Measurements from ENCODE around the gene BICRA. TPM values are rescaled to one million over a fixed set of nuclear protein-coding genes. Genes with fewer than 3 reads are reported as not detected.

BICRA gene
- total and polyA plus RNA-seq, 9 of the 15 experiments (the other 6 are each of a cell fraction or from before 2014, with no cell fraction given) = 0.01 to 8.8 (median 1.2) TPM

- TF ChIP-seq ELF2 (CRISPR knock-in tag; IDR thresholded peaks at IDR 0.05) = no peak
- TF ChIP-seq, protein P1, sequence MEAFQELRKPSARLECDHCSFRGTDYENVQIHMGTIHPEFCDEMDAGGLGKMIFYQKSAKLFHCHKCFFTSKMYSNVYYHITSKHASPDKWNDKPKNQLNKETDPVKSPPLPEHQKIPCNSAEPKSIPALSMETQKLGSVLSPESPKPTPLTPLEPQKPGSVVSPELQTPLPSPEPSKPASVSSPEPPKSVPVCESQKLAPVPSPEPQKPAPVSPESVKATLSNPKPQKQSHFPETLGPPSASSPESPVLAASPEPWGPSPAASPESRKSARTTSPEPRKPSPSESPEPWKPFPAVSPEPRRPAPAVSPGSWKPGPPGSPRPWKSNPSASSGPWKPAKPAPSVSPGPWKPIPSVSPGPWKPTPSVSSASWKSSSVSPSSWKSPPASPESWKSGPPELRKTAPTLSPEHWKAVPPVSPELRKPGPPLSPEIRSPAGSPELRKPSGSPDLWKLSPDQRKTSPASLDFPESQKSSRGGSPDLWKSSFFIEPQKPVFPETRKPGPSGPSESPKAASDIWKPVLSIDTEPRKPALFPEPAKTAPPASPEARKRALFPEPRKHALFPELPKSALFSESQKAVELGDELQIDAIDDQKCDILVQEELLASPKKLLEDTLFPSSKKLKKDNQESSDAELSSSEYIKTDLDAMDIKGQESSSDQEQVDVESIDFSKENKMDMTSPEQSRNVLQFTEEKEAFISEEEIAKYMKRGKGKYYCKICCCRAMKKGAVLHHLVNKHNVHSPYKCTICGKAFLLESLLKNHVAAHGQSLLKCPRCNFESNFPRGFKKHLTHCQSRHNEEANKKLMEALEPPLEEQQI (IDR thresholded peaks at IDR 0.05) = no peak
- TF ChIP-seq MTF1 (CRISPR knock-in tag; IDR thresholded peaks at IDR 0.05; ENCODE audit: borderline replicate concordance) = no peak
- no peak for TF ChIP-seq HIVEP1 (CRISPR knock-in tag; IDR thresholded peaks at IDR 0.05)
- no peak for TF ChIP-seq RREB1 (CRISPR knock-in tag; IDR thresholded peaks at IDR 0.05)
- no peak for TF ChIP-seq ZSCAN32 (CRISPR knock-in tag; IDR thresholded peaks at IDR 0.05)
- TF ChIP-seq, protein P2, sequence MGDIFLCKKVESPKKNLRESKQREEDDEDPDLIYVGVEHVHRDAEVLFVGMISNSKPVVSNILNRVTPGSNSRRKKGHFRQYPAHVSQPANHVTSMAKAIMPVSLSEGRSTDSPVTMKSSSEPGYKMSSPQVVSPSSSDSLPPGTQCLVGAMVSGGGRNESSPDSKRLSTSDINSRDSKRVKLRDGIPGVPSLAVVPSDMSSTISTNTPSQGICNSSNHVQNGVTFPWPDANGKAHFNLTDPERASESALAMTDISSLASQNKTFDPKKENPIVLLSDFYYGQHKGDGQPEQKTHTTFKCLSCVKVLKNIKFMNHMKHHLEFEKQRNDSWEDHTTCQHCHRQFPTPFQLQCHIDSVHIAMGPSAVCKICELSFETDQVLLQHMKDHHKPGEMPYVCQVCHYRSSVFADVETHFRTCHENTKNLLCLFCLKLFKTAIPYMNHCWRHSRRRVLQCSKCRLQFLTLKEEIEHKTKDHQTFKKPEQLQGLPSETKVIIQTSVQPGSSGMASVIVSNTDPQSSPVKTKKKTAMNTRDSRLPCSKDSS (IDR thresholded peaks at IDR 0.05; ENCODE audit: low read depth, partially characterized antibody) = no peak
- no peak for TF ChIP-seq SREBF1 (IDR thresholded peaks at IDR 0.05; ENCODE audit: borderline replicate concordance, low read depth, low read length)
- TF ChIP-seq, protein P3, sequence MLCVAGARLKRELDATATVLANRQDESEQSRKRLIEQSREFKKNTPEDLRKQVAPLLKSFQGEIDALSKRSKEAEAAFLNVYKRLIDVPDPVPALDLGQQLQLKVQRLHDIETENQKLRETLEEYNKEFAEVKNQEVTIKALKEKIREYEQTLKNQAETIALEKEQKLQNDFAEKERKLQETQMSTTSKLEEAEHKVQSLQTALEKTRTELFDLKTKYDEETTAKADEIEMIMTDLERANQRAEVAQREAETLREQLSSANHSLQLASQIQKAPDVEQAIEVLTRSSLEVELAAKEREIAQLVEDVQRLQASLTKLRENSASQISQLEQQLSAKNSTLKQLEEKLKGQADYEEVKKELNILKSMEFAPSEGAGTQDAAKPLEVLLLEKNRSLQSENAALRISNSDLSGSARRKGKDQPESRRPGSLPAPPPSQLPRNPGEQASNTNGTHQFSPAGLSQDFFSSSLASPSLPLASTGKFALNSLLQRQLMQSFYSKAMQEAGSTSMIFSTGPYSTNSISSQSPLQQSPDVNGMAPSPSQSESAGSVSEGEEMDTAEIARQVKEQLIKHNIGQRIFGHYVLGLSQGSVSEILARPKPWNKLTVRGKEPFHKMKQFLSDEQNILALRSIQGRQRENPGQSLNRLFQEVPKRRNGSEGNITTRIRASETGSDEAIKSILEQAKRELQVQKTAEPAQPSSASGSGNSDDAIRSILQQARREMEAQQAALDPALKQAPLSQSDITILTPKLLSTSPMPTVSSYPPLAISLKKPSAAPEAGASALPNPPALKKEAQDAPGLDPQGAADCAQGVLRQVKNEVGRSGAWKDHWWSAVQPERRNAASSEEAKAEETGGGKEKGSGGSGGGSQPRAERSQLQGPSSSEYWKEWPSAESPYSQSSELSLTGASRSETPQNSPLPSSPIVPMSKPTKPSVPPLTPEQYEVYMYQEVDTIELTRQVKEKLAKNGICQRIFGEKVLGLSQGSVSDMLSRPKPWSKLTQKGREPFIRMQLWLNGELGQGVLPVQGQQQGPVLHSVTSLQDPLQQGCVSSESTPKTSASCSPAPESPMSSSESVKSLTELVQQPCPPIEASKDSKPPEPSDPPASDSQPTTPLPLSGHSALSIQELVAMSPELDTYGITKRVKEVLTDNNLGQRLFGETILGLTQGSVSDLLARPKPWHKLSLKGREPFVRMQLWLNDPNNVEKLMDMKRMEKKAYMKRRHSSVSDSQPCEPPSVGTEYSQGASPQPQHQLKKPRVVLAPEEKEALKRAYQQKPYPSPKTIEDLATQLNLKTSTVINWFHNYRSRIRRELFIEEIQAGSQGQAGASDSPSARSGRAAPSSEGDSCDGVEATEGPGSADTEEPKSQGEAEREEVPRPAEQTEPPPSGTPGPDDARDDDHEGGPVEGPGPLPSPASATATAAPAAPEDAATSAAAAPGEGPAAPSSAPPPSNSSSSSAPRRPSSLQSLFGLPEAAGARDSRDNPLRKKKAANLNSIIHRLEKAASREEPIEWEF (CRISPR knock-in tag; IDR thresholded peaks at IDR 0.05) = no peak
These were observed 8.4 kb upstream of the BICRA start (continued) for GRCh38 chr19:47600246-47601179.

Measured in K562 (cell line).